HG03066 (cell line): ENCODE data around the gene MFAP1.
"Not testable (repeated sequence)": the region's sequence is repeated elsewhere in the genome, so short reads cannot be mapped to it uniquely, and the experiment has no call there.

Source experiments
- ATAC-seq: cut with Tn5 transposase; IDR thresholded peaks from one replicate; pipeline ENCODE4 v1.9.1; 2021; ENCODE audit warnings: low read depth; ENCODE audit not compliant: unreplicated experiment

The MFAP1 gene

GRCh38 chr15:43824302-43825246, at the start of gene MFAP1:
Gene MFAP1, minus strand, starts transcription at chr15:43824690. Its CDS starts 121 bp downstream, at chr15:43824569.
- ATAC-seq = peak; percentile 76

GRCh38 chr15:43873651-43874050, 49.2 kb upstream of the MFAP1 start:
- no peak for ATAC-seq

GRCh38 chr15:43872416-43873020, 48.0 kb upstream of the MFAP1 start:
- no peak for ATAC-seq

- ATAC-seq = no peak
These were observed 47.3 kb upstream of the MFAP1 start for GRCh38 chr15:43871835-43872234.

- no peak for ATAC-seq
These were observed 43.9 kb upstream of the MFAP1 start for GRCh38 chr15:43868406-43868805.

- ATAC-seq = no peak
These were observed 42.6 kb upstream of the MFAP1 start for GRCh38 chr15:43867096-43867495.

- ATAC-seq = not testable (repeated sequence)
These were observed 42.1 kb upstream of the MFAP1 start for GRCh38 chr15:43866636-43867035.

GRCh38 chr15:43859546-43859945, 35.1 kb upstream of the MFAP1 start:
- no peak for ATAC-seq

GRCh38 chr15:43854801-43855200, 30.3 kb upstream of the MFAP1 start:
- no peak for ATAC-seq

GRCh38 chr15:43852607-43853006, 28.1 kb upstream of the MFAP1 start:
- no peak for ATAC-seq

GRCh38 chr15:43851251-43851650, 26.8 kb upstream of the MFAP1 start:
- no peak for ATAC-seq

GRCh38 chr15:43845421-43845820, 20.9 kb upstream of the MFAP1 start:
- no peak for ATAC-seq

GRCh38 chr15:43832485-43832884, 8.0 kb upstream of the MFAP1 start:
- ATAC-seq = not testable (repeated sequence)

- ATAC-seq = not testable (repeated sequence)
These were observed 7.1 kb upstream of the MFAP1 start for GRCh38 chr15:43831519-43832052.

- ATAC-seq = not testable (repeated sequence)
These were observed 6.3 kb upstream of the MFAP1 start for GRCh38 chr15:43830691-43831275.

- not testable (repeated sequence) for ATAC-seq
These were observed 5.6 kb upstream of the MFAP1 start for GRCh38 chr15:43829951-43830540.

GRCh38 chr15:43828061-43828657, 3.7 kb upstream of the MFAP1 start:
- no peak for ATAC-seq

GRCh38 chr15:43826508-43827341, 2.2 kb upstream of the MFAP1 start, which contains the start of gene WDR76:
Gene WDR76, plus strand, starts transcription at chr15:43827002. Its CDS starts 31 bp downstream, at chr15:43827033.
- peak; percentile 51 for ATAC-seq

GRCh38 chr15:43826029-43826507, 1.6 kb upstream of the MFAP1 start:
- ATAC-seq = no peak
